Hepatocyte (in vitro differentiated cells): ENCODE data around the gene ZNF683.
"Not testable (repeated sequence)": the region's sequence is repeated elsewhere in the genome, so short reads cannot be mapped to it uniquely, and the experiment has no call there.

Source experiments
- EZH2 ChIP-seq: fragments of 200-600 bp; sonication (generic); IDR thresholded peaks from 2 replicates; pipeline ENCODE4 v1.6.1; 2016; ENCODE audit warnings: antibody characterized with exemption, mild to moderate bottlenecking, borderline replicate concordance
- EZH2phosphoT487 ChIP-seq: fragments of 200-600 bp; sonication (generic); IDR thresholded peaks from one replicate; pipeline ENCODE4 v1.6.1; 2018; ENCODE audit warnings: antibody characterized with exemption, mild to moderate bottlenecking, low read depth, moderate library complexity; ENCODE audit not compliant: unreplicated experiment, severe bottlenecking
- TF ChIP-seq, protein P1 (sequence below): fragments of 200-600 bp; sonication (generic); IDR thresholded peaks from 2 replicates; pipeline ENCODE4 v1.5.1; 2016; ENCODE audit warnings: antibody characterized with exemption, mild to moderate bottlenecking; ENCODE audit not compliant: poor library complexity

DNA sequence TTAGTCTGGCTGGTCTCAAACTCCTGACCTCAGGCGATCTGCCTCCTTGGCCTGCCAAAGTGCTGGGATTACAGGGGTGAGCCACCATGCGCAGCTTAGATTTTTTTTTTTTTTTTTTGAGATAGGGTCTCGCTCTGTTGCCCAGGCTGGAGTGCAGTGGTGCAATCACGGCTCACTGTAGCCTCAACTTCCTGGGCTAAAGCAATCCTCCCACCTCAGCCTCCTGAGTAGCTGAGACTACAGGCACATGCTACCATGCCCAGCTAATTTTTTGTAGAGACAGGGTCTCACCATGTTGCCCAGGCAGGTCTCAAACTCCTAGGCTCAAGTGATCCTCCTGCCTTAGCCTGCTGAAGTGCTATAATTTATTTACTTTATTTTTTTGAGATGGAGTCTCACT is 43.2 kb downstream of the ZNF683 start:
- TF ChIP-seq, protein P1, sequence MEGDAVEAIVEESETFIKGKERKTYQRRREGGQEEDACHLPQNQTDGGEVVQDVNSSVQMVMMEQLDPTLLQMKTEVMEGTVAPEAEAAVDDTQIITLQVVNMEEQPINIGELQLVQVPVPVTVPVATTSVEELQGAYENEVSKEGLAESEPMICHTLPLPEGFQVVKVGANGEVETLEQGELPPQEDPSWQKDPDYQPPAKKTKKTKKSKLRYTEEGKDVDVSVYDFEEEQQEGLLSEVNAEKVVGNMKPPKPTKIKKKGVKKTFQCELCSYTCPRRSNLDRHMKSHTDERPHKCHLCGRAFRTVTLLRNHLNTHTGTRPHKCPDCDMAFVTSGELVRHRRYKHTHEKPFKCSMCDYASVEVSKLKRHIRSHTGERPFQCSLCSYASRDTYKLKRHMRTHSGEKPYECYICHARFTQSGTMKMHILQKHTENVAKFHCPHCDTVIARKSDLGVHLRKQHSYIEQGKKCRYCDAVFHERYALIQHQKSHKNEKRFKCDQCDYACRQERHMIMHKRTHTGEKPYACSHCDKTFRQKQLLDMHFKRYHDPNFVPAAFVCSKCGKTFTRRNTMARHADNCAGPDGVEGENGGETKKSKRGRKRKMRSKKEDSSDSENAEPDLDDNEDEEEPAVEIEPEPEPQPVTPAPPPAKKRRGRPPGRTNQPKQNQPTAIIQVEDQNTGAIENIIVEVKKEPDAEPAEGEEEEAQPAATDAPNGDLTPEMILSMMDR, result not testable (repeated sequence)
- TF ChIP-seq EZH2, EZH2phosphoT487: not testable (repeated sequence)
